Epithelial cell of proximal tubule (primary cell): ENCODE measurements around the gene ARSA. TPM values are rescaled to one million over a fixed set of nuclear protein-coding genes. Genes with fewer than 3 reads are reported as not detected.
"Not testable (repeated sequence)": the region's sequence is repeated elsewhere in the genome, so short reads cannot be mapped to it uniquely, and the experiment has no call there.

Source experiments
- DNase-seq: peaks from one replicate; pipeline ENCODE4 v3.0.0-alpha.2; 2011; ENCODE audit warnings: low read depth
- H3K4me3 ChIP-seq: 2 replicates; pipeline ENCODE4 v1.5.1; 2011; ENCODE audit warnings: low read depth, mild to moderate bottlenecking, low read length
- CTCF ChIP-seq: conservative IDR thresholded peaks from 2 replicates; pipeline ENCODE4 v1.5.1; 2012; ENCODE audit warnings: low read depth, mild to moderate bottlenecking, low read length
- total RNA-seq: library from RNA; depleted of rRNA; stranded (reverse); fragments of >200 nt; gene quantifications from 2 replicates; pipeline ENCODE4 v1.2.3, GENCODE V29; 2015

Gene ARSA
- total RNA-seq, 1 donor from 2014 or later = 58.5 TPM

- H3K4me3 ChIP-seq = no peak overlapping the region
- DNase-seq = no peak
- TF ChIP-seq CTCF = no peak
These were observed 15.3 kb downstream of the ARSA start for GRCh38 chr22:50612528-50613221.

- no peak for TF ChIP-seq CTCF
- H3K4me3 ChIP-seq = no peak overlapping the region
- DNase-seq = no peak
These were observed 15.8 kb downstream of the ARSA start for GRCh38 chr22:50612168-50612527.

- no peak for DNase-seq
- H3K4me3 ChIP-seq = no peak overlapping the region
- TF ChIP-seq CTCF = no peak
These were observed 16.5 kb downstream of the ARSA start for GRCh38 chr22:50611341-50612060.

- H3K4me3 ChIP-seq = no peak overlapping the region
- no peak for TF ChIP-seq CTCF
- no peak for DNase-seq
These were observed 17.4 kb downstream of the ARSA start for GRCh38 chr22:50610581-50610980.

GRCh38 chr22:50610041-50610451 is 17.9 kb downstream of the ARSA start:
- DNase-seq = no peak
- TF ChIP-seq CTCF = no peak
- H3K4me3 ChIP-seq = no peak overlapping the region

- DNase-seq = no peak
- no peak for TF ChIP-seq CTCF
- H3K4me3 ChIP-seq = no peak overlapping the region
These were observed 18.4 kb downstream of the ARSA start for GRCh38 chr22:50609599-50609998.

GRCh38 chr22:50608996-50609395 is 19.0 kb downstream of the ARSA start:
- TF ChIP-seq CTCF = no peak
- DNase-seq = no peak
- H3K4me3 ChIP-seq = no peak overlapping the region

- not testable (repeated sequence) for H3K4me3 ChIP-seq, DNase-seq
These were observed 19.7 kb downstream of the ARSA start for GRCh38 chr22:50608058-50608840.
